H9 (cell line): ENCODE data around the gene SCFD2. TPM values are rescaled to one million over a fixed set of nuclear protein-coding genes. Genes with fewer than 3 reads are reported as not detected.

ENCODE experiments used
- DNase-seq: peaks from one replicate; pipeline ENCODE4 v3.0.0-alpha.2; 2017
- H2AFZ ChIP-seq: one replicate; pipeline ENCODE4 v1.6.1; 2013; ENCODE audit warnings: mild to moderate bottlenecking, low read length, control low read depth, moderate library complexity
- H2AK5ac ChIP-seq: 2 replicates; pipeline ENCODE4 v1.6.1; 2013; ENCODE audit warnings: low read length, control low read depth, mixed read lengths; ENCODE audit not compliant: insufficient read length
- H2BK120ac ChIP-seq: one replicate; pipeline ENCODE4 v1.6.1; 2013; ENCODE audit warnings: low read depth, mild to moderate bottlenecking, low read length, control low read depth, inconsistent platforms; ENCODE audit not compliant: poor library complexity, severe bottlenecking
- H2BK12ac ChIP-seq: 2 replicates; pipeline ENCODE4 v1.6.1; 2013; ENCODE audit warnings: low read length, control low read depth, mixed read lengths, low read depth; ENCODE audit not compliant: insufficient read length
- H2BK15ac ChIP-seq: 2 replicates; pipeline ENCODE4 v1.6.1; 2013; ENCODE audit warnings: low read depth, low read length, control low read depth
- H2BK20ac ChIP-seq: one replicate; pipeline ENCODE4 v1.6.1; 2013; ENCODE audit warnings: low read depth, mild to moderate bottlenecking, low read length, control low read depth, inconsistent platforms; ENCODE audit not compliant: poor library complexity, severe bottlenecking
- H2BK5ac ChIP-seq: 2 replicates; pipeline ENCODE4 v1.6.1; 2013; ENCODE audit warnings: low read length, control low read depth, mixed read lengths; ENCODE audit not compliant: insufficient read length
- H3K14ac ChIP-seq: 2 replicates; pipeline ENCODE4 v1.6.1; 2013; ENCODE audit warnings: low read length, control low read depth; ENCODE audit not compliant: insufficient read depth
- H3K18ac ChIP-seq: 2 replicates; pipeline ENCODE4 v1.6.1; 2013; ENCODE audit warnings: low read depth, mild to moderate bottlenecking, mixed read lengths, low read length, control low read depth; ENCODE audit not compliant: insufficient read length
- H3K23ac ChIP-seq: 2 replicates; pipeline ENCODE4 v1.6.1; 2013; ENCODE audit warnings: low read length, control low read depth, mixed read lengths, low read depth; ENCODE audit not compliant: insufficient read length
- H3K23me2 ChIP-seq: 2 replicates; pipeline ENCODE4 v1.6.1; 2013; ENCODE audit warnings: low read depth, mild to moderate bottlenecking, mixed read lengths, low read length, control low read depth; ENCODE audit not compliant: insufficient read length, poor library complexity, severe bottlenecking
- H3K27ac ChIP-seq: 2 replicates; pipeline ENCODE4 v1.5.1; 2013; ENCODE audit warnings: low read length, control low read depth, mixed read lengths, low read depth; ENCODE audit not compliant: insufficient read length
- H3K27me3 ChIP-seq: 2 replicates; pipeline ENCODE4 v1.6.1; 2013; ENCODE audit warnings: low read length, control low read depth, inconsistent platforms; ENCODE audit not compliant: insufficient read depth
- H3K4ac ChIP-seq: 2 replicates; pipeline ENCODE4 v1.6.1; 2013; ENCODE audit warnings: low read depth, mild to moderate bottlenecking, control low read depth, inconsistent platforms, low read length, moderate library complexity
- H3K4me1 ChIP-seq: 2 replicates; pipeline ENCODE4 v1.6.1; 2013; ENCODE audit warnings: low read length, control low read depth, inconsistent platforms; ENCODE audit not compliant: insufficient read depth
- H3K4me2 ChIP-seq: 2 replicates; pipeline ENCODE4 v1.6.1; 2013; ENCODE audit warnings: low read length, control low read depth, mixed read lengths; ENCODE audit not compliant: insufficient read length, insufficient read depth
- H3K56ac ChIP-seq: 2 replicates; pipeline ENCODE4 v1.6.1; 2013; ENCODE audit warnings: low read depth, mild to moderate bottlenecking, mixed read lengths, low read length, control low read depth; ENCODE audit not compliant: insufficient read length
- H3K79me1 ChIP-seq: 2 replicates; pipeline ENCODE4 v1.6.1; 2013; ENCODE audit warnings: low read depth, mild to moderate bottlenecking, moderate library complexity, low read length, control low read depth, inconsistent platforms; ENCODE audit not compliant: insufficient read depth, poor library complexity, severe bottlenecking
- H3K79me2 ChIP-seq: 2 replicates; pipeline ENCODE4 v1.6.1; 2013; ENCODE audit warnings: low read length, control low read depth, inconsistent platforms; ENCODE audit not compliant: insufficient read depth
- H3K9ac ChIP-seq: 2 replicates; pipeline ENCODE4 v1.6.1; 2013; ENCODE audit warnings: low read length, control low read depth, mixed read lengths; ENCODE audit not compliant: insufficient read length; ENCODE audit errors: extremely low read depth
- H3K9me3 ChIP-seq: one replicate; pipeline ENCODE4 v1.6.1; 2013; ENCODE audit warnings: low read depth, low read length, inconsistent platforms; ENCODE audit not compliant: control insufficient read depth
- H3T11ph ChIP-seq: one replicate; pipeline ENCODE4 v1.6.1; 2013; ENCODE audit warnings: mild to moderate bottlenecking, low read length, control low read depth, inconsistent platforms
- H4K20me1 ChIP-seq: one replicate; pipeline ENCODE4 v1.6.1; 2013; ENCODE audit not compliant: control insufficient read depth, insufficient read length, insufficient read depth
- H4K5ac ChIP-seq: 2 replicates; pipeline ENCODE4 v1.6.1; 2013; ENCODE audit warnings: low read depth, mild to moderate bottlenecking, mixed read lengths, low read length, control low read depth; ENCODE audit not compliant: insufficient read length
- H4K8ac ChIP-seq: replicated peaks from 2 replicates; pipeline ENCODE4 v1.6.1; 2013; ENCODE audit warnings: low read length, control low read depth, mixed read lengths, low read depth; ENCODE audit not compliant: insufficient read length
- H4K91ac ChIP-seq: 2 replicates; pipeline ENCODE4 v1.6.1; 2013; ENCODE audit warnings: low read depth, mild to moderate bottlenecking, moderate library complexity, mixed read lengths, low read length, control low read depth; ENCODE audit not compliant: insufficient read length
- H3K27ac Mint-ChIP-seq, 3 experiments: 2 replicates in 2 of 3; 3 replicates in 1 of 3; pipeline ENCODE4 v1.8.0; 2020 to 2021; ENCODE audit warnings: mixed read lengths in 3 of 3, mild to moderate bottlenecking in 1 of 3, moderate library complexity in 1 of 3
- H3K27me3 Mint-ChIP-seq: 2 replicates; pipeline ENCODE4 v1.8.0; 2021; ENCODE audit warnings: low read depth, mild to moderate bottlenecking, moderate library complexity, mixed read lengths
- H3K36me3 Mint-ChIP-seq, 3 experiments: 2 replicates in 2 of 3; 3 replicates in 1 of 3; pipeline ENCODE4 v1.8.0; 2020 to 2021; ENCODE audit warnings: low read depth in 3 of 3, mixed read lengths in 3 of 3; ENCODE audit not compliant: insufficient read depth in 1 of 3
- H3K4me1 Mint-ChIP-seq, 2 experiments: 2 replicates each; pipeline ENCODE4 v1.8.0; 2020; ENCODE audit warnings: mixed read lengths in 2 of 2
- H3K4me3 Mint-ChIP-seq, 2 experiments: 2 replicates in 1 of 2; 3 replicates in 1 of 2; pipeline ENCODE4 v1.8.0; 2020 to 2021; ENCODE audit warnings: mild to moderate bottlenecking in 2 of 2, mixed read lengths in 2 of 2, moderate library complexity in 1 of 2
- H3K9me3 Mint-ChIP-seq, 2 experiments: 2 replicates in 1 of 2; 3 replicates in 1 of 2; pipeline ENCODE4 v1.8.0; 2020; ENCODE audit warnings: mild to moderate bottlenecking in 2 of 2, mixed read lengths in 2 of 2, moderate library complexity in 1 of 2
- CTCF ChIP-seq: fragments of 200-600 bp; sonication (generic); conservative IDR thresholded peaks from 3 replicates; pipeline ENCODE4 v1.8.0; 2021; ENCODE audit warnings: antibody characterized with exemption, mild to moderate bottlenecking
- total RNA-seq: library from RNA; stranded (reverse); gene quantifications from 2 replicates; pipeline ENCODE4 v1.2.1, GENCODE V29; 2021

Gene SCFD2
- total RNA-seq, 1 experiment from 2014 or later: 10.1 TPM

GRCh38 chr4:53101191-53101581 is 264.7 kb downstream of the SCFD2 start:
- H3K9me3 ChIP-seq: no peaks in the 10 kb centered on the region
- no peak overlapping the region for H2BK120ac ChIP-seq
- no peaks in the 10 kb centered on the region for H3K79me1 ChIP-seq
- H3K27me3 ChIP-seq: no peaks in the 10 kb centered on the region
- no peak overlapping the region for H3T11ph ChIP-seq
- H3K4me1 ChIP-seq: no peaks in the 10 kb centered on the region
- no peak overlapping the region for H2BK15ac ChIP-seq
- no peak overlapping the region for H4K8ac ChIP-seq
- TF ChIP-seq CTCF: no peak
- Mint-ChIP-seq H3K36me3 (no peaks in the 10 kb centered on the region; a peak in 1 of 7 replicates), H3K9me3 (peaks cover 2 to 4% of the 10 kb centered on the region in 2 experiments; a peak in 3 of 5 replicates), H3K27me3 (no peaks in the 10 kb centered on the region), H3K27ac (no peak overlapping the region), H3K4me1 (peaks cover 6 to 9% of the 10 kb centered on the region in 2 experiments), H3K4me3 (no peak overlapping the region)
- no peak overlapping the region for H3K4me2 ChIP-seq
- H2BK5ac ChIP-seq: no peak overlapping the region
- H2BK12ac ChIP-seq: no peak overlapping the region
- H3K23me2 ChIP-seq: no peaks in the 10 kb centered on the region
- no peaks in the 10 kb centered on the region for H4K20me1 ChIP-seq
- no peak overlapping the region for H3K14ac ChIP-seq
- no peak overlapping the region for H3K23ac ChIP-seq
- no peak overlapping the region for H3K56ac ChIP-seq
- H3K4ac ChIP-seq: no peak overlapping the region
- H3K27ac ChIP-seq: no peak overlapping the region
- H4K91ac ChIP-seq: no peak overlapping the region
- DNase-seq: no peak
- no peak overlapping the region for H2AK5ac ChIP-seq
- no peak overlapping the region for H3K9ac ChIP-seq
- H3K18ac ChIP-seq: no peak overlapping the region
- no peak overlapping the region for H4K5ac ChIP-seq
- H2BK20ac ChIP-seq: no peak overlapping the region
- H2AFZ ChIP-seq: no peak overlapping the region
- H3K79me2 ChIP-seq: no peaks in the 10 kb centered on the region
